HG02571 (cell line): ENCODE measurements around the gene RPL5.

Source experiments
- ATAC-seq: cut with Tn5 transposase; IDR thresholded peaks from one replicate; pipeline ENCODE4 v1.9.1; 2021; ENCODE audit warnings: mild to moderate bottlenecking, moderate library complexity; ENCODE audit not compliant: unreplicated experiment

RPL5 gene

GRCh38 chr1:92853299-92853698, 21.5 kb downstream of the RPL5 start:
- ATAC-seq = no peak

DNA sequence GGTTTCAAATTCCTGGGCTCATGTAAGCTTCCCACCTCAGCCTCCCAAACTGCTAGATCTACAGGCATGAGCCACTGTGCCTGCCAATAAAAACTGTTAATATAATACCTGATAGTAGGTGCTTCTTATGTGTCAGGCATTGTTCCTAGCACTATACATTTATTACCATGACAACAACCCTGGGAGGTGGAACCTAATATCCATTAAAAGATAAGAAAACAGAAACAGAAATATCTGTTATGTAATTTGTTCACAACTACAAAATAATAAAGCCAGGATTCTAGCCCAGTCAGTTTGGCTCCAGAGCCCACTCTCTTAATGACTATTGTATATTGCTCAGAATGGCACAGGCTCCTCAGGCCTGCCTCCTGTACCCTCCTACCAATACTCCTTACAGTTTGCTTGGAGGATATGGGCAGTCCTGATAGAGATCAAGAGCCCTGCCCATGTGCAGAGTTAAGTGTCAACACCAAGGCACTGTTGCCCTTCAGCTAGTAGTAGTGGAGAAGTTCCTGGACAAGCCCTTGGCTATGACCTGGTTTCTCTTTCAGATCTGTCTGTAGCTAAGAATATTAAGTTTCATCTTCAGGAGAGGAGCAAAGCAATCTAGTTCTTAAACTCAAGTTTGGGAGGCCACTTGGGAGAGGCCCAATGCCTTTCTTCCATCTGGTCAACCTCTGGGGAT, 22.4 kb downstream of the RPL5 start:
- no peak for ATAC-seq

DNA sequence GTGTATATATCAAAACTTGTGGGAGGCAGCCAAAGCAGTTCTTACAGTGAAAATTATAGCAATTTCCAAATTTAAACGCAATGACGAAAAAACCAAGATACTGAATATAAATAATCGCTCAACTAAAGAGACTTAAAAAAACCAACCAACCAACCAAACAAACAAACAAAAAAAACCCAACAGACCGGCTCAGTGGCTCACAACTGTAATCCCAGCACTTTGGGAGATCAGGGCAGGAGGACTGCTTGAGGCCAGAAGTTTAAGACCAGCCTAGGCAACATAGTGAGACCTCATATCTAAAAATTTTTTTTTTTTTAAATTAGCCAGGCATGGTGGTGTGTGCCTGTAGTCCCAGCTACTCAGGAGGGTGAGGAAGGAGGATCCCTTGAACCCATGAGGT, 23.4 kb downstream of the RPL5 start:
- ATAC-seq = no peak

GRCh38 chr1:92857817-92858216, 26.0 kb downstream of the RPL5 start:
- ATAC-seq = no peak

GRCh38 chr1:92858564-92859399, 26.9 kb downstream of the RPL5 start:
- no peak for ATAC-seq

DNA sequence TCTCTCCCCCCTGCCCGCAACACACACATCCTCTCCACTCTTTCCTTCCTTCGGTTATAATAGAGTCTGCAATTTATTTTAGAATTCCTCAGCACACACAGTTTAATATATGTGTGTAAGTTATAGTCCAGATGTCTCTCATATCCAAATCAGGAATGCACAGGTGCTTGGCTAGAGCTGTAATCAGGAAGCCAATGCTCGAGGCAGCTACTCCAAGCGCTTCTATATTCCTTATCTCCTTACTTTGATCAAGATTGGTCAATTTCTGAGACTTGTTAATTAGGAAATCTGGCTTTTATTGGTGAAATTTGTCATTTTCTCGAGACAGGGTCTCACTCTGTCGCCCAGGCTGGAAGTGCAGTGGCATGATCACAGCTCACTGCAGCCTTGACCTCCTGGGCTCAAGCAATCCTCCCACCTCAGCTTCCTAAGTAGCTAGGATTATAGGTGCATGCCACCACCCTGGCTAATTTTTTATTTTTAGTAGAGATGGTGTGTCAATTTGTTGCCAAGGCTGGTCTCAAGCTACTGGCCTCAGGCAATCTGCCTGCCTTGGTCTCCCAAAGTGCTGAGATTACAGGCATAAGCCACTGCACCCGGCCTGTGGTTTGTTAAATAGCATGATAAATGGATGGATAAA, 27.7 kb downstream of the RPL5 start:
- ATAC-seq = no peak

DNA sequence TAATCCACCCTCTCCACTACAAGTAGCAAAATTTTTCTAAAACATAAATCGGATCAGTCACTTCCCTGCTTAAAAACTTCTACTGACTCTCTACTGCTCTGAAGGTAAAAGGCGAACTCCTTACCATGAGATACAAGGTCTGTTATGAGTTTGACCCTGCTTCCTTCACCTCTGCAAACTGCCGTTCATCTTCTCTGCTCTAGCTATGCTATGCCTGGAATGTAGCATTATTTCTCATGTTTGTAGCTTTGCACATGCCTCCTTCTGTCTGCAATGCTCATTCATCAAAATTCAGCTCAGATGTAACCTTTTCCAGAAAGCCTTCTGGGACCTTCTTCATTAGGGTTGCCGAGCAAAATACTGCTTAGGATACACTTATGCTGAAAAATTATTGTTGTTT, 30.8 kb downstream of the RPL5 start:
- ATAC-seq = no peak

- no peak for ATAC-seq
Observed at GRCh38 chr1:92864131-92864530, 32.3 kb downstream of the RPL5 start.

- no peak for ATAC-seq
Observed at GRCh38 chr1:92870591-92870990, 38.8 kb downstream of the RPL5 start.

- ATAC-seq = no peak
Observed at GRCh38 chr1:92872719-92873118, 40.9 kb downstream of the RPL5 start.

GRCh38 chr1:92874987-92875386, 43.1 kb downstream of the RPL5 start:
- no peak for ATAC-seq

DNA sequence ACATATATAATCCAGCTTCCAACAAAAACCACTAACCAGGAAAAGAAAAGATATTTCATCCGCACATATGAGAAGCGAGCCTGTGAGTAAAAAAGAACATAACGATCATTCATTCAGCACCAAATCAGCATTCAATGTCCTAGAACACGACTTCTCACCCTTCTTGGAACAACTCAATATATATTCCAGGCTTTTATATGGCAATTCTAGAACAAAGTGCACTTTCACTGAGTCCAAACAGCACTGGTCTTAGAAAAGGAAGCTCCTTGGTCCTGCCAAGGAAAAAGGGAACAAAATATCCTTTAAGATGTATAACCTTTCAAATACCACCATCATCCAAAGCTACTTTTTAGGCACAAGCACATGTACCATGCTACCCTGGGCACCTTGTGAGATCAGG, 44.5 kb downstream of the RPL5 start:
- no peak for ATAC-seq

DNA sequence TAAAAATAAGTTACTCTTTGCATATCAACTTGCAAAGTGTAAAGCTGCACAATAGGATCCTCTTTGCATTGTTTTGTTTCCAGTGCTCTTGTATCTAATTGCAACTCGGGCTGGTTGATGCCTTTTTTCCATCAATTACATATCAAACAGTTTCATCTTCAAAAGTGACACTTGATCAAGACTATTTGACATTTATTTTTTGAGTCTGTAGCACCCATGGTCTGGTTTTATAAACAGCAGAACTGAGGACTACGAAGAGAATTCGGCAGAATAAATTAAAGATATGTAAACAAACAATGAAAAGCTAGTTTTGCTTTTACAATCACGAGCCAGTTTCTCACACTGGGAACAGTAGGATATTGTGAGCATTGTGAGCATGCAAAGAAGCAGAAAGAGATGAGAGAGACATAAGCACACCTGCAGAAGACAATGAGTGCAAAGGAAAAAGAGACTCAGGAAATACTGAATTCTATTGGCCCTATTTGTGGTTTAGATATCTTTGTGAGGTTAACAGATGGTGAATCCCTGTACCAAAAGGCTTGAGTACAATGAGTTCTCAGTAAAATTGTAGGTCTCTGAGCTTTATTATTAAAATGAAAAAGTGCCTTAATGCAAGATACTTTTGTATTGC, 45.4 kb downstream of the RPL5 start:
- ATAC-seq = no peak

GRCh38 chr1:92877792-92878191, 46.0 kb downstream of the RPL5 start:
- ATAC-seq = no peak

GRCh38 chr1:92879316-92879968, 47.6 kb downstream of the RPL5 start:
- no peak for ATAC-seq

DNA sequence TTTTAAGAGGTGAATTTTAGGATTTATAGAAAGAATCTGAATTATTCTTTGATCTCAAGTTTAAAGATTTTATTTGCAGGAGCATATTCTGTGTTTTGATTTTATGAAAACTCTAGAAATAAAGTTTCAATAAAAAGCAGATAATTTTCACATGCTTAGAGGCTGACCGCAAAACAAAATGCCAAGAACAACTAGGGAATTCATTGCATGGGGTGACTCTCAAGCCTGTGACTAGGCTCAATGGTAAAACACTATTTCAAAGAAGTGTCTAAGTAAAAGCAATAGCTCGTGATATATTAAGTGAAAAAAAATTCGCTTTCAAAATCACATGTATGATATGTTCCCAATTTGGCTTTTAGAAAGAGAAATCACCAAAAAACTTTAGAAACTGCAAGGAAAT, 49.6 kb downstream of the RPL5 start:
- ATAC-seq = no peak

- no peak for ATAC-seq
Observed at GRCh38 chr1:92882819-92883218, 51.0 kb downstream of the RPL5 start.

- ATAC-seq = no peak
Observed at GRCh38 chr1:92883297-92883696, 51.5 kb downstream of the RPL5 start.

GRCh38 chr1:92884195-92884594, 52.4 kb downstream of the RPL5 start:
- no peak for ATAC-seq

DNA sequence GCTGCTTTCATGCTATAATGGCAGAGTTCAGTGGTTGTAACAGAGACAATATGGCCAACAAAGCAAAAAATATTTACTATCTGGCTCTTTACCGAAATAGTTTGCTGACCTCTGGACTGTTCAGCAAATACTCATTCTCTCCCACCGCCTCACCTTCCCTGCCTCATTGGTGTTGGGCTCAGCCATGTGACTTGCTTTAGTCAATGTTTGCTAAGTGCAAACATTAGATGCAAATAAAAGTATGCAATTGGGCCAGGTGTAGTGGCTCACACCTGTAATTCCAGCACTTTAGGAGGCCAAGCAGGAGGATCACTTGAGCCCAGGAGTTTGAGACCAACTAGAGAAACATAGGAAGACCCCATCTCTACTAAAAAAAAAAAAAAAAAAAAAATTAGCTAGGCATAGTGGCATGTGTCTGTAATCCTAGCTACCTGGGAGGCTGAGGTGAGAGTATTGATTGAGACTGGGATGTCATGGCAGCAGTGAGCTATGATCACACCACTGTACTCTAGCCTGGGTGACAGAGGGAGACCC, 55.1 kb downstream of the RPL5 start:
- ATAC-seq = no peak

GRCh38 chr1:92887465-92887864, 55.6 kb downstream of the RPL5 start:
- ATAC-seq = no peak
